ENCODE measurements around the gene ALKBH3.

Gene ALKBH3

GRCh38 chr11:43952020-43952400 lies 71.4 kb downstream of the ALKBH3 start:
- H3K27ac ChIP-seq (ENCODE audit: insufficient read depth in 1 of 2, low read depth in 1 of 2, low read length in 2 of 2, poor library complexity in 1 of 2, severe bottlenecking in 2 of 2), result no peak overlapping the region
- ChIA-PET CTCF (interaction anchor here (0.6 kb wide), 1 partner anchor 71 kb away, joined by 3 read pairs; no protein-coding TSS in a partner anchor), POLR2A (no interaction called here)
- peaks cover 0 to 17% (median 6%) of the 10 kb centered on the region in 5 experiments for H3K27me3 ChIP-seq (replicated peaks in 2 of 5; ENCODE audit: control insufficient read depth in 4 of 5, insufficient read depth in 5 of 5, low read length in 4 of 5)
- no peaks in the 10 kb centered on the region for H3K36me3 ChIP-seq (ENCODE audit: control insufficient read depth in 4 of 4, insufficient read depth in 4 of 4, low read length in 3 of 4)
- 100% methylated on average over 2 of the region's 6 CpGs for WGBS (ENCODE audit: insufficient coverage)
- H3K9me3 ChIP-seq (ENCODE audit: control extremely low read depth in 1 of 5, control insufficient read depth in 4 of 5, insufficient read depth in 2 of 5, low read depth in 1 of 5, low read length in 4 of 5), result no peaks in the 10 kb centered on the region
- no peak for DNase-seq
- H3K4me3 ChIP-seq (ENCODE audit: control insufficient read depth in 1 of 7, extremely low read depth in 1 of 7, insufficient read depth in 4 of 7, low read depth in 2 of 7, low read length in 6 of 7), result peak overlapping the region in 1 of 7 experiments; percentile 57
- H3K4me1 ChIP-seq (ENCODE audit: control extremely low read depth in 1 of 4, control insufficient read depth in 4 of 4, insufficient read depth in 4 of 4, low read length in 3 of 4), result no peaks in the 10 kb centered on the region

- Histone ChIP-seq H3K9me3 (ENCODE audit: control extremely low read depth in 1 of 5, control insufficient read depth in 4 of 5, insufficient read depth in 2 of 5, low read depth in 1 of 5, low read length in 4 of 5) (no peaks in the 10 kb centered on the region), H3K4me3 (ENCODE audit: control insufficient read depth in 1 of 7, extremely low read depth in 1 of 7, insufficient read depth in 4 of 7, low read depth in 2 of 7, low read length in 6 of 7) (peak overlapping the region in 1 of 7 experiments; percentile 57), H3K27me3 (replicated peaks in 2 of 5; ENCODE audit: control insufficient read depth in 4 of 5, insufficient read depth in 5 of 5, low read length in 4 of 5) (peaks cover 0 to 11% (median 5%) of the 10 kb centered on the region in 5 experiments), H3K4me1 (ENCODE audit: control extremely low read depth in 1 of 4, control insufficient read depth in 4 of 4, insufficient read depth in 4 of 4, low read length in 3 of 4) (no peaks in the 10 kb centered on the region), H3K36me3 (ENCODE audit: control insufficient read depth in 4 of 4, insufficient read depth in 4 of 4, low read length in 3 of 4) (no peaks in the 10 kb centered on the region), H3K27ac (ENCODE audit: insufficient read depth in 1 of 2, low read depth in 1 of 2, low read length in 2 of 2, poor library complexity in 1 of 2, severe bottlenecking in 2 of 2) (no peak overlapping the region)
- ChIA-PET CTCF (no interaction called here), POLR2A (no interaction called here)
- no peak for DNase-seq
- WGBS (ENCODE audit: insufficient coverage), result 95% methylated on average over 10 of the region's 12 CpGs
These were observed 72.0 kb downstream of the ALKBH3 start for GRCh38 chr11:43952401-43953342.

- H3K4me1 ChIP-seq (ENCODE audit: control extremely low read depth in 1 of 4, control insufficient read depth in 4 of 4, insufficient read depth in 4 of 4, low read length in 3 of 4), result no peaks in the 10 kb centered on the region
- H3K4me3 ChIP-seq (ENCODE audit: control insufficient read depth in 1 of 7, extremely low read depth in 1 of 7, insufficient read depth in 4 of 7, low read depth in 2 of 7, low read length in 6 of 7), result no peak overlapping the region
- H3K27me3 ChIP-seq (replicated peaks in 2 of 5; ENCODE audit: control insufficient read depth in 4 of 5, insufficient read depth in 5 of 5, low read length in 4 of 5), result peaks cover 0 to 6% (median 0%) of the 10 kb centered on the region in 5 experiments
- WGBS (ENCODE audit: insufficient coverage), result 93% methylated on average over 4 of the region's 6 CpGs
- ChIA-PET CTCF (interaction anchor here (1.9 kb wide), 1 partner anchor 8 kb away, joined by 6 read pairs; no protein-coding TSS in a partner anchor), POLR2A (no interaction called here)
- H3K27ac ChIP-seq (ENCODE audit: insufficient read depth in 1 of 2, low read depth in 1 of 2, low read length in 2 of 2, poor library complexity in 1 of 2, severe bottlenecking in 2 of 2), result no peak overlapping the region
- peaks cover 0 to 4% (median 0%) of the 10 kb centered on the region in 5 experiments for H3K9me3 ChIP-seq (ENCODE audit: control extremely low read depth in 1 of 5, control insufficient read depth in 4 of 5, insufficient read depth in 2 of 5, low read depth in 1 of 5, low read length in 4 of 5)
- no peaks in the 10 kb centered on the region for H3K36me3 ChIP-seq (ENCODE audit: control insufficient read depth in 4 of 4, insufficient read depth in 4 of 4, low read length in 3 of 4)
- DNase-seq, result no peak
These were observed 72.9 kb downstream of the ALKBH3 start for GRCh38 chr11:43953521-43953920.

- no peak for DNase-seq
- 96% methylated on average over 3 of the region's 7 CpGs for WGBS (ENCODE audit: insufficient coverage)
- Histone ChIP-seq H3K27me3 (replicated peaks in 2 of 5; ENCODE audit: control insufficient read depth in 4 of 5, insufficient read depth in 5 of 5, low read length in 4 of 5) (peaks cover 0 to 4% (median 0%) of the 10 kb centered on the region in 5 experiments), H3K4me3 (ENCODE audit: control insufficient read depth in 1 of 7, extremely low read depth in 1 of 7, insufficient read depth in 4 of 7, low read depth in 2 of 7, low read length in 6 of 7) (no peak overlapping the region), H3K4me1 (ENCODE audit: control extremely low read depth in 1 of 4, control insufficient read depth in 4 of 4, insufficient read depth in 4 of 4, low read length in 3 of 4) (no peaks in the 10 kb centered on the region), H3K27ac (ENCODE audit: insufficient read depth in 1 of 2, low read depth in 1 of 2, low read length in 2 of 2, poor library complexity in 1 of 2, severe bottlenecking in 2 of 2) (no peak overlapping the region), H3K36me3 (ENCODE audit: control insufficient read depth in 4 of 4, insufficient read depth in 4 of 4, low read length in 3 of 4) (no peaks in the 10 kb centered on the region), H3K9me3 (ENCODE audit: control extremely low read depth in 1 of 5, control insufficient read depth in 4 of 5, insufficient read depth in 2 of 5, low read depth in 1 of 5, low read length in 4 of 5) (peaks cover 0 to 8% (median 0%) of the 10 kb centered on the region in 5 experiments)
- CTCF ChIA-PET, result interaction anchor here (1.9 kb wide), 1 partner anchor 9 kb away, joined by 6 read pairs; no protein-coding TSS in a partner anchor
- POLR2A ChIA-PET, result no interaction called here
These were observed 73.6 kb downstream of the ALKBH3 start for GRCh38 chr11:43954241-43954640.

GRCh38 chr11:43955381-43956118 lies 74.9 kb downstream of the ALKBH3 start:
- POLR2A ChIA-PET, result interaction anchor here (0.6 kb wide), 1 partner anchor 815 kb away, joined by 3 read pairs; no protein-coding TSS in a partner anchor
- CTCF ChIA-PET, result no interaction called here

GRCh38 chr11:43957571-43957970 lies 76.9 kb downstream of the ALKBH3 start:
- Histone ChIP-seq H3K9me3 (ENCODE audit: control extremely low read depth in 1 of 5, control insufficient read depth in 4 of 5, insufficient read depth in 2 of 5, low read depth in 1 of 5, low read length in 4 of 5) (peaks cover 0 to 8% (median 0%) of the 10 kb centered on the region in 5 experiments), H3K27ac (ENCODE audit: insufficient read depth in 1 of 2, low read depth in 1 of 2, low read length in 2 of 2, poor library complexity in 1 of 2, severe bottlenecking in 2 of 2) (no peak overlapping the region), H3K4me3 (ENCODE audit: control insufficient read depth in 1 of 7, extremely low read depth in 1 of 7, insufficient read depth in 4 of 7, low read depth in 2 of 7, low read length in 6 of 7) (no peak overlapping the region), H3K27me3 (replicated peaks in 2 of 5; ENCODE audit: control insufficient read depth in 4 of 5, insufficient read depth in 5 of 5, low read length in 4 of 5) (peaks cover 0 to 2% (median 0%) of the 10 kb centered on the region in 5 experiments), H3K4me1 (ENCODE audit: control extremely low read depth in 1 of 4, control insufficient read depth in 4 of 4, insufficient read depth in 4 of 4, low read length in 3 of 4) (no peaks in the 10 kb centered on the region), H3K36me3 (ENCODE audit: control insufficient read depth in 4 of 4, insufficient read depth in 4 of 4, low read length in 3 of 4) (no peaks in the 10 kb centered on the region)
- ChIA-PET POLR2A (no interaction called here), CTCF (no interaction called here)
- no peak for DNase-seq
- WGBS (ENCODE audit: insufficient coverage), result 100% methylated on average over 4 of the region's 4 CpGs

More at GRCh38 chr11:43955381-43956118, 74.9 kb downstream of the ALKBH3 start:
- Histone ChIP-seq H3K9me3 (ENCODE audit: control extremely low read depth in 1 of 5, control insufficient read depth in 4 of 5, insufficient read depth in 2 of 5, low read depth in 1 of 5, low read length in 4 of 5) (peaks cover 0 to 8% (median 0%) of the 10 kb centered on the region in 5 experiments), H3K27me3 (replicated peaks in 2 of 5; ENCODE audit: control insufficient read depth in 4 of 5, insufficient read depth in 5 of 5, low read length in 4 of 5) (peaks cover 0 to 2% (median 0%) of the 10 kb centered on the region in 5 experiments), H3K4me1 (ENCODE audit: control extremely low read depth in 1 of 4, control insufficient read depth in 4 of 4, insufficient read depth in 4 of 4, low read length in 3 of 4) (no peaks in the 10 kb centered on the region), H3K27ac (ENCODE audit: insufficient read depth in 1 of 2, low read depth in 1 of 2, low read length in 2 of 2, poor library complexity in 1 of 2, severe bottlenecking in 2 of 2) (no peak overlapping the region), H3K36me3 (ENCODE audit: control insufficient read depth in 4 of 4, insufficient read depth in 4 of 4, low read length in 3 of 4) (no peaks in the 10 kb centered on the region), H3K4me3 (ENCODE audit: control insufficient read depth in 1 of 7, extremely low read depth in 1 of 7, insufficient read depth in 4 of 7, low read depth in 2 of 7, low read length in 6 of 7) (no peak overlapping the region)
- DNase-seq, result no peak
- WGBS (ENCODE audit: insufficient coverage), result 89% methylated on average over 3 of the region's 5 CpGs
